SK-N-MC (cell line): ENCODE data around the gene TUBA4A.

Source experiments
- DNase-seq: peaks from one replicate; pipeline ENCODE4 v3.0.0-alpha.2; 2011; ENCODE audit warnings: low read depth, low spot score
- H3K27ac ChIP-seq: fragments of 200-600 bp; sonication (generic); 2 replicates; pipeline ENCODE4 v1.5.1; 2016; ENCODE audit warnings: mixed run types
- H3K36me3 ChIP-seq: fragments of 200-600 bp; sonication (generic); 2 replicates; pipeline ENCODE4 v1.6.1; 2017; ENCODE audit warnings: antibody characterized with exemption, low read length, mixed read lengths; ENCODE audit not compliant: insufficient read depth
- H3K4me3 ChIP-seq: fragments of 200-600 bp; sonication (generic); 2 replicates; pipeline ENCODE4 v1.5.1; 2016
- H3K9ac ChIP-seq: fragments of 200-600 bp; sonication (generic); 2 replicates; pipeline ENCODE4 v1.8.0; 2017; ENCODE audit warnings: mixed run types, mixed read lengths; ENCODE audit not compliant: insufficient read length
- H3K9me3 ChIP-seq: fragments of 200-600 bp; sonication (generic); 2 replicates; pipeline ENCODE4 v1.6.1; 2017; ENCODE audit warnings: low read depth, mild to moderate bottlenecking, antibody characterized with exemption, low read length, moderate library complexity, mixed read lengths
- EZH2 ChIP-seq: fragments of 200-600 bp; sonication (generic); IDR thresholded peaks from one replicate; pipeline ENCODE4 v1.6.1; 2017; ENCODE audit warnings: antibody characterized with exemption
- FOXP2 ChIP-seq: optimal IDR thresholded peaks from 2 replicates; pipeline ENCODE3; 2011; ENCODE audit warnings: mild to moderate bottlenecking, moderate library complexity; ENCODE audit not compliant: insufficient read depth; ENCODE audit errors: extremely low read length, control extremely low read depth
- POLR2AphosphoS5 ChIP-seq: IDR thresholded peaks from 2 replicates; pipeline ENCODE4 v1.6.1; 2012; ENCODE audit warnings: mild to moderate bottlenecking, low read depth, low read length, borderline replicate concordance

The TUBA4A gene

GRCh38 chr2:219210196-219210885 is 43.4 kb downstream of the TUBA4A start:
- Histone ChIP-seq H3K27ac (peak overlapping the region; percentile 25; the same call in 1 of the 2 replicates), H3K9me3 (no peaks in the 10 kb centered on the region), H3K4me3 (no peak overlapping the region), H3K9ac (no peak overlapping the region), H3K36me3 (peaks cover 68% of the 10 kb centered on the region)
- TF ChIP-seq FOXP2 (no peak), EZH2 (no peak), POLR2AphosphoS5 (no peak)
- DNase-seq = no peak

GRCh38 chr2:219209236-219210195 is 44.2 kb downstream of the TUBA4A start:
- DNase-seq = no peak
- Histone ChIP-seq H3K36me3 (peaks cover 59% of the 10 kb centered on the region), H3K27ac (peak overlapping the region; percentile 68), H3K9me3 (no peaks in the 10 kb centered on the region), H3K9ac (no peak overlapping the region), H3K4me3 (no peak overlapping the region)
- no peak for TF ChIP-seq FOXP2
- no peak for TF ChIP-seq EZH2
- peak; percentile 36; the same call in 1 of the 2 replicates for TF ChIP-seq POLR2AphosphoS5

GRCh38 chr2:219207884-219208740 is 45.6 kb downstream of the TUBA4A start:
- H3K9me3 ChIP-seq = no peaks in the 10 kb centered on the region
- H3K9ac ChIP-seq = peak overlapping the region; percentile 40
- peaks cover 45% of the 10 kb centered on the region for H3K36me3 ChIP-seq
- peak overlapping the region; percentile 96; the same call in 1 of the 2 replicates for H3K4me3 ChIP-seq
- H3K27ac ChIP-seq = peak overlapping the region; percentile 68
- no peak for TF ChIP-seq FOXP2
- no peak for TF ChIP-seq EZH2
- peak; percentile 18; the same call in 1 of the 2 replicates for TF ChIP-seq POLR2AphosphoS5
- no peak for DNase-seq

GRCh38 chr2:219207134-219207883 is 46.4 kb downstream of the TUBA4A start:
- H3K9ac ChIP-seq = peak overlapping the region; percentile 40
- peak overlapping the region; percentile 96 for H3K4me3 ChIP-seq
- peak overlapping the region; percentile 93 for H3K27ac ChIP-seq
- H3K9me3 ChIP-seq = no peaks in the 10 kb centered on the region
- peaks cover 37% of the 10 kb centered on the region for H3K36me3 ChIP-seq
- TF ChIP-seq FOXP2 (no peak), POLR2AphosphoS5 (no peak), EZH2 (no peak)
- DNase-seq = no peak

- H3K9me3 ChIP-seq = no peaks in the 10 kb centered on the region
- H3K4me3 ChIP-seq = peak within 1 kb of the TSS; percentile 96
- no peak for TF ChIP-seq EZH2
- peak; percentile 98 for TF ChIP-seq POLR2AphosphoS5
- no peak for TF ChIP-seq FOXP2
- peak within 1 kb of the TSS; percentile 93 for H3K27ac ChIP-seq
- H3K36me3 ChIP-seq = peaks cover 34% of the 10 kb centered on the region
- DNase-seq = no peak
- H3K9ac ChIP-seq = peak within 1 kb of the TSS; percentile 91
These were observed 47.2 kb downstream of the TUBA4A start, which contains the start of gene ZFAND2B for GRCh38 chr2:219206328-219207133. ZFAND2B (plus strand) TSS chr2:219206782; CDS start chr2:219206988, 206 bp downstream.

- DNase-seq = no peak
- H3K27ac ChIP-seq = peak overlapping the region; percentile 87
- no peaks in the 10 kb centered on the region for H3K9me3 ChIP-seq
- peaks cover 29% of the 10 kb centered on the region for H3K36me3 ChIP-seq
- TF ChIP-seq EZH2 (no peak), FOXP2 (no peak), POLR2AphosphoS5 (no peak)
- H3K9ac ChIP-seq = peak overlapping the region; percentile 91
- peak overlapping the region; percentile 96 for H3K4me3 ChIP-seq
These were observed 47.8 kb downstream of the TUBA4A start for GRCh38 chr2:219205981-219206327.

GRCh38 chr2:219205165-219205538 is 48.6 kb downstream of the TUBA4A start:
- H3K9me3 ChIP-seq = no peaks in the 10 kb centered on the region
- TF ChIP-seq EZH2 (no peak), POLR2AphosphoS5 (no peak), FOXP2 (no peak)
- H3K9ac ChIP-seq = no peak overlapping the region
- no peak for DNase-seq
- H3K36me3 ChIP-seq = peaks cover 21% of the 10 kb centered on the region
- H3K4me3 ChIP-seq = no peak overlapping the region
- no peak overlapping the region for H3K27ac ChIP-seq
